EL (cell line): ENCODE results near the gene ZNF521.
A peak's percentile ranks its signal among the peaks of the same experiment; 100 is the strongest.

Experiments
- DNase-seq: peaks from one replicate; pipeline ENCODE4 v3.0.0-alpha.2; 2016

Gene ZNF521

GRCh38 chr18:25335062-25335461, 16.9 kb downstream of the ZNF521 start:
- no peak for DNase-seq

DNA sequence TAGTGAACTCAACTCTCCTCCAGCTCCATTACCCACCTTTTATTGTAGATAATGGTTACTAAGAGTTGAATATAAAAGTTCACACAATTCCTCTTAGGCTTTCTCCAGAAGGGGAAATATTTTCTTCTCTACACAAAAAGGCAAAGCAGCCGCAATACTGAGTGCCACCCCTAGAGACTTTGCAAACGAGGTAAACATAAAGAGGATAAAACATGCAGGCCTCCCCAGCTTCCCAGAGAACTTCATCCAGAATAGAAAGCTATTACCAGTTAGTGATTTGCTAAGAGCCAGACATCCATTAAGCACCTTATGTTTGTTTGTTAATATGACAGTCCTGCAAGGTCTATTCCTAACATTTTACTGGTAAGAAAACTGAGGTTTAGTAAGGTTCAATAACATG, 17.4 kb downstream of the ZNF521 start:
- DNase-seq: no peak

DNA sequence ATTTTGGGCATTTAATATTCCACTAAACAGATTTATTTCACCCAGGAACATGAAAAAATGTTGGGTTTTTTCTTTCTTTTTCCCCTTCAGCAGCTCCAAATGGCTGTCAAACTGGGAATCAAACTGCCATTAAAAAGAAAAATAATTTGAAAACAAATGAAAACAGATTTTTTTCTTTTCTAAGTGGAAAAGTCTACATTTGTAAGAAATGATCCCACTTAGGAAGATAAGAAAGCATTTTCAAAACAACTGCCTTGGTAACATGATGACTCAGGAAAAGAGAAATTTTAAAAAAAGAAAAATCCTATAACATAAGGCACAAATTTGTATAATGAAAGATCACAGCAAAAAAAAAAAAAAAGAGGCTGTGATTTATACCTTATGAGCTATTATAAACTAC, 20.0 kb downstream of the ZNF521 start:
- no peak for DNase-seq

GRCh38 chr18:25329783-25330182, 22.2 kb downstream of the ZNF521 start:
- peak; percentile 2 for DNase-seq

DNA sequence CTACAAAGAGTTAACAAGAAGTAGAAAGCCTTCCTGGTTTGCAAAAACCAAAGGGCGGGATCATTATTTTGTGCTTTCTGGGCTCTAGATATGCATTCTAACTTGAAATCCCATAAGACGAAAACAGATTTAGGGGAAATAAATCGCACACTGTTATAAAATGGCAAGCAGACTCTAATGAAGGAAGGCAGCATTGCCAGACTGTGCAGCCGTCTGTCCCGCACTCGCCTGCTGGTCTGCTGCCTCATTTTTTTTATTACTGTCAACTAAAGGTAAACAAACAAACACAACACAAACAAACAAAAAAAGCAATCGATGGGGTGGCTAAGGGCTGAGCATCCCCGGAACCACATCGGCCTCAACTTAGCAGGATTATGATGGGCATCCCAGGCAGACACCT, 24.4 kb downstream of the ZNF521 start:
- DNase-seq: no peak

DNA sequence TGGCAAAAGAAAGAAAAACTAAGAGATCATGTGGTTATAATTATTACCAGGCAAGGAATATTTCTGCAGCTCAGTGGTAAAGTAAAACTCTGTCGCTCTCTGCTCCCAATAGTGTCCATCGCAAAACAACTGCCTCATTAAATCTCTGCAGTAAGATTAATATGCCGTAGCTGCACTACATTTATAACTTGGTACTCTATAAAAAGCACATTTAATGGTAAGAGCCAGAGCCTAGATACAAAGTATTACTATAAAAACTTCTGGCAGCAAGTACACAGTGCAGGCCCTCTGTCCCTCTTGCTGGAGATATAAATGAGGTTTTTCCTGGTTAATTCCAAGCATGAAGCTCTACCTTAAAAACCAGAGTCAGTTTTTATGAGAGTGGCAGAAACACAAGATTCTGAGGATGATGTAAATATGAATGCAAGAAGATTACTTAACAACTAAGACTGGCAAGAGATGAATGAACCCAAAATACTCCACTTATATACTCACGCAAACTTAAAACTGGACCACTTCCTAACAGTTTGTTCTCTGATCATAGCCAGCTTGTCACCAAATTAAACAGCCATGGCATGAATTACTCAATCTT, 25.5 kb downstream of the ZNF521 start:
- DNase-seq: no peak

DNA sequence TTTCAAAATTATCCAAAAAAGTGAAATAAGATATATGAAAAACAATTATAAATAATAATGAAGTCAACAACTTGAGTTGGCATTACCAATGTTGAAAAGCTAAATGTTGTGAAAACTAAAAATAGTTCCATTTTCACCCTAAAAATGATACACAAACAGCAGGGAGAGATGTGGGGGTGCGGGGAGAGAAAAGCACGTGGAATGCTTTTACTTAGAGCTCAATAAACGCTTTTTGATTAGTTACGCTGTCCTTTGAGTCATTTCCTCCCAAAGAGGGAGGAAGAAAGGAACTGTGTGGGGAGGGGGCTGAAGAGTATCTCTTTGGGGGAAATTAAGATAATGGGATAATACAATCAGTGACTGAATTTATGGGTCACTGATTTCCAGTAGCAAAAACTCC, 29.2 kb downstream of the ZNF521 start:
- DNase-seq: no peak

DNA sequence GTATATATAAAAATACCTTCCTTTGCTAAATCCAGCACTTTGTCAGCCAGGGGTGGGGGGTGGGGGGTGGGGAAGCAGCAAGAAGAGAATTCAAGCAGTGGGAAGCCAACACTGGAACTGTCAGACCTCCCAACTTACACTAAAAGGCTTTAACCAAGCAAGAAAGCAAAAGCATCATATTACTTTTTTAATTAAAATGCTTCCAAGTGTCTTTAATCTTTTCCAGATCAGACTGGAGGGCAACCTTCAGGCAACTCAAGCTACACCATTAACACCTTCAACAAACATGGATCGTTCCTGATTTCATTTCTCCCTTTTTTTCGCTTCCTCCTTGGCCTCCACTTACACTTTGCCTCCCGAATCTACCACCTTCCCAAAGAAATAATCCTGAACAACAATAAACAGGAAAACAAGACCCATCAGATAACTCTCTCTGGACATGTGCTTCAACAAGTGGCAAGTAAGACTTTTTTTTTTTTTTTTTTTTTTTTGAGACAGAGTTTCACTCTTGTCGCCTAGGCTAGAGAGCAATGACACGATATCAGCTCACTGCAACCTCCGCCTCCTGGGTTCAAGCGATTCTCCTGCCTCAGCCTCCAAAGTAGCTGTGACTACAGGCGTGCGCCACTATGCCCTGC, 35.5 kb downstream of the ZNF521 start:
- no peak for DNase-seq

- DNase-seq: no peak
Measured at GRCh38 chr18:25314838-25315190, 37.2 kb downstream of the ZNF521 start.

- DNase-seq: no peak
Measured at GRCh38 chr18:25314151-25314837, 37.7 kb downstream of the ZNF521 start.

GRCh38 chr18:25313268-25313667, 38.7 kb downstream of the ZNF521 start:
- no peak for DNase-seq

GRCh38 chr18:25310045-25310444, 41.9 kb downstream of the ZNF521 start:
- peak; percentile 70 for DNase-seq

GRCh38 chr18:25308381-25308780, 43.6 kb downstream of the ZNF521 start:
- no peak for DNase-seq

- DNase-seq: no peak
Measured at GRCh38 chr18:25307192-25307591, 44.8 kb downstream of the ZNF521 start.

- DNase-seq: no peak
Measured at GRCh38 chr18:25306671-25307070, 45.3 kb downstream of the ZNF521 start.

- no peak for DNase-seq
Measured at GRCh38 chr18:25305584-25305983, 46.4 kb downstream of the ZNF521 start.

DNA sequence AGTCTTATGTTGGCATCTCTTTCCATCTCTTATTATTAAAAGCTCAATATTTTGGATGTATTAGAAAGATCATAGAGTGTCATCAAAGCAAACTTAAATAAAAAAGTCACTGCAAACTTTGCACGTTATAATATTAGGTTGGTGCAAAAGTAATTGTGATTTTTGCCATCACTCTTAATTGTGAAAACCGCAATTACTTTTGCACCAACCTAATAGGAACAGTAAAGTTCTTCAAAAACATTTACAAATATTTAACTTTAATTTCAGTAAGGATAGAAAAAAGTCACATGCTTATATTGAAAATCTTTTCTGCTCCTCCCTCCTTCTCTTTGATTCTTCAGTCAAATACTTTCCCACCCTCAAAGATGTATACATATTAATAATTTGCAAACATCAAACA, 51.5 kb downstream of the ZNF521 start:
- no peak for DNase-seq

- peak; percentile 64 for DNase-seq
Measured at GRCh38 chr18:25299426-25300300, 52.3 kb downstream of the ZNF521 start.

- peak; percentile 85 for DNase-seq
Measured at GRCh38 chr18:25298853-25299274, 53.1 kb downstream of the ZNF521 start.

- no peak for DNase-seq
Measured at GRCh38 chr18:25295624-25296138, 56.3 kb downstream of the ZNF521 start.

- DNase-seq: no peak
Measured at GRCh38 chr18:25291150-25291549, 60.8 kb downstream of the ZNF521 start.

DNA sequence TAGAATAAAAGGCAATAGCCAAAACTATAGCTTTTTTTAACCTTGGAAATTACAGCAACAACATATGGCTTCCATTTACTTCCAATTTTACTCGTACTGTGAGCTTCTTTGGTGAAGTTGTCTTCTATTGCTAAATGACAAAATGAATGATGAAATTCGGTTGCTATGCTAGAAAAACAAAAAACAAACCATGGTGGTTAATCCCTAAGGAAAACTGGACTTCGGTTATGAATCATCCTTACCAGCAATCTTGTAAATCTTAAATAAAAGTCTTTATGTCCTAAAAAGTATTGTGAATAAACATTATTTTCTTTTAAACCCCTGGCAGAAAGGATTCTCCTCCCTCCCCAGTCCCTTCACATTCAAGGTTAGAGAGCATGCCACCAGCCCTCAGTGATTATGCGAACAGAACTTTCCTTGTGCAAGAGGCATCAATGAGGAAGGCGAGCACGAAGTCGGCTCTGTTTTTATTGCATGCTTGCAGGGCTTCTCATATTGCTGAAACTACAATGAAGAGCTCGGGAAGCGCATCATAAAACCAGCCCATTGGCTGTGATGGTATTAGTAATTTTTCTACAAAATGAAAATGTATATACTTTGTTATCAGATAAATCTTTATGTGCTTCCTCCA, 62.9 kb downstream of the ZNF521 start:
- peak; percentile 79 for DNase-seq
